Measurements from ENCODE around the gene UQCC2.
A peak's percentile ranks its signal among the peaks of the same experiment; 100 is the strongest.

UQCC2 gene

GRCh38 chr6:33677689-33678088, 33.8 kb downstream of the UQCC2 start:
- Mint-ChIP-seq H3K9me3 (no peaks in the 10 kb centered on the region), H3K27ac (peak overlapping the region in 1 of 3 experiments; percentile 19), H3K36me3 (ENCODE audit: low read depth) (peaks cover 4% of the 10 kb centered on the region), H3K4me1 (peaks cover 20% of the 10 kb centered on the region), H3K27me3 (ENCODE audit: low read depth) (peaks cover 12% of the 10 kb centered on the region), H3K4me3 (no peak overlapping the region)
- no peak for TF ChIP-seq CTCF (IDR thresholded peaks at IDR 0.05; ENCODE audit: unreplicated experiment in 3 of 3)

- Mint-ChIP-seq H3K27ac (no peak overlapping the region), H3K9me3 (no peaks in the 10 kb centered on the region), H3K4me3 (no peak overlapping the region), H3K36me3 (ENCODE audit: low read depth) (peaks cover 4% of the 10 kb centered on the region), H3K27me3 (ENCODE audit: low read depth) (peaks cover 9% of the 10 kb centered on the region), H3K4me1 (peaks cover 20% of the 10 kb centered on the region)
- no peak for TF ChIP-seq CTCF (IDR thresholded peaks at IDR 0.05; ENCODE audit: unreplicated experiment in 3 of 3)
These were observed 34.3 kb downstream of the UQCC2 start for GRCh38 chr6:33677143-33677660.

GRCh38 chr6:33676416-33677142, 34.9 kb downstream of the UQCC2 start:
- peaks cover 9% of the 10 kb centered on the region for H3K27me3 Mint-ChIP-seq (ENCODE audit: low read depth)
- H3K4me3 Mint-ChIP-seq: no peak overlapping the region
- no peak for TF ChIP-seq CTCF (IDR thresholded peaks at IDR 0.05; ENCODE audit: unreplicated experiment in 3 of 3)
- H3K27ac Mint-ChIP-seq: no peak overlapping the region
- H3K9me3 Mint-ChIP-seq: no peaks in the 10 kb centered on the region
- peaks cover 4% of the 10 kb centered on the region for H3K36me3 Mint-ChIP-seq (ENCODE audit: low read depth)
- H3K4me1 Mint-ChIP-seq: peaks cover 20% of the 10 kb centered on the region

GRCh38 chr6:33675968-33676367, 35.5 kb downstream of the UQCC2 start:
- Mint-ChIP-seq H3K4me1 (peaks cover 20% of the 10 kb centered on the region), H3K36me3 (ENCODE audit: low read depth) (peaks cover 4% of the 10 kb centered on the region), H3K27me3 (ENCODE audit: low read depth) (peaks cover 9% of the 10 kb centered on the region), H3K9me3 (no peaks in the 10 kb centered on the region), H3K4me3 (no peak overlapping the region), H3K27ac (no peak overlapping the region)
- no peak for TF ChIP-seq CTCF (IDR thresholded peaks at IDR 0.05; ENCODE audit: unreplicated experiment in 3 of 3)

- Mint-ChIP-seq H3K27me3 (ENCODE audit: low read depth) (peaks cover 10% of the 10 kb centered on the region), H3K4me3 (no peak overlapping the region), H3K36me3 (ENCODE audit: low read depth) (peaks cover 4% of the 10 kb centered on the region), H3K9me3 (no peaks in the 10 kb centered on the region), H3K4me1 (peaks cover 16% of the 10 kb centered on the region), H3K27ac (peak overlapping the region in 1 of 3 experiments; percentile 43)
- no peak for TF ChIP-seq CTCF (IDR thresholded peaks at IDR 0.05; ENCODE audit: unreplicated experiment in 3 of 3)
These were observed 37.6 kb downstream of the UQCC2 start for GRCh38 chr6:33673851-33674250.

- H3K27me3 Mint-ChIP-seq (ENCODE audit: low read depth): peaks cover 18% of the 10 kb centered on the region
- H3K4me3 Mint-ChIP-seq: no peak overlapping the region
- H3K4me1 Mint-ChIP-seq: peaks cover 12% of the 10 kb centered on the region
- no peaks in the 10 kb centered on the region for H3K9me3 Mint-ChIP-seq
- no peak for TF ChIP-seq CTCF (IDR thresholded peaks at IDR 0.05; ENCODE audit: unreplicated experiment in 3 of 3)
- H3K36me3 Mint-ChIP-seq (ENCODE audit: low read depth): peaks cover 2% of the 10 kb centered on the region
- no peak overlapping the region for H3K27ac Mint-ChIP-seq
These were observed 38.7 kb downstream of the UQCC2 start for GRCh38 chr6:33672808-33673207.

Measured in nephron (organoid).